Ishikawa (cell line): ENCODE measurements around the gene CFAP61.
A peak's percentile ranks its signal among the peaks of the same experiment; 100 is the strongest.

Experiments
- CEBPB ChIP-seq: IDR thresholded peaks from 2 replicates; pipeline ENCODE4 v1.6.1; 2012
- CREB1 ChIP-seq: IDR thresholded peaks from 2 replicates; pipeline ENCODE4 v1.6.1; 2012; ENCODE audit warnings: low read depth
- EGR1 ChIP-seq: IDR thresholded peaks from 2 replicates; pipeline ENCODE4 v1.6.1; 2012
- EP300 ChIP-seq: IDR thresholded peaks from 2 replicates; pipeline ENCODE4 v1.6.1; 2012; ENCODE audit warnings: borderline replicate concordance
- FOXM1 ChIP-seq: IDR thresholded peaks from 2 replicates; pipeline ENCODE4 v1.6.1; 2012; ENCODE audit warnings: low read depth, borderline replicate concordance
- MAX ChIP-seq: IDR thresholded peaks from 2 replicates; pipeline ENCODE4 v1.6.1; 2012
- NFIC ChIP-seq: IDR thresholded peaks from 2 replicates; pipeline ENCODE4 v1.6.1; 2012
- RAD21 ChIP-seq: IDR thresholded peaks from 2 replicates; pipeline ENCODE4 v1.6.1; 2012; ENCODE audit warnings: low read depth
- REST ChIP-seq: IDR thresholded peaks from 2 replicates; pipeline ENCODE4 v1.6.1; 2012; ENCODE audit warnings: low read depth, mild to moderate bottlenecking
- TAF1 ChIP-seq: IDR thresholded peaks from 2 replicates; pipeline ENCODE4 v1.6.1; 2012; ENCODE audit warnings: low read depth, mild to moderate bottlenecking
- TCF12 ChIP-seq: IDR thresholded peaks from 2 replicates; pipeline ENCODE4 v1.6.1; 2012; ENCODE audit warnings: low read depth
- TEAD4 ChIP-seq: IDR thresholded peaks from 2 replicates; pipeline ENCODE4 v1.6.1; 2012
- USF1 ChIP-seq: IDR thresholded peaks from 2 replicates; pipeline ENCODE4 v1.6.1; 2012
- YY1 ChIP-seq: IDR thresholded peaks from 2 replicates; pipeline ENCODE4 v1.6.1; 2012; ENCODE audit warnings: low read depth
- ZBTB7A ChIP-seq: IDR thresholded peaks from 2 replicates; pipeline ENCODE4 v1.6.1; 2012; ENCODE audit warnings: low read depth

CFAP61 gene

GRCh38 chr20:20406306-20406705, 354.0 kb downstream of the CFAP61 start:
- no peak for TF ChIP-seq USF1
- no peak for TF ChIP-seq TEAD4
- TF ChIP-seq ZBTB7A: no peak
- no peak for TF ChIP-seq TCF12

- TF ChIP-seq RAD21: 0 out of 2 replicates have a peak, but pooled peaks have one; percentile 19
- no peak for TF ChIP-seq MAX
- TF ChIP-seq TCF12: no peak
- no peak for TF ChIP-seq TEAD4
- TF ChIP-seq CEBPB: no peak
Observed at GRCh38 chr20:20407891-20408805, 355.8 kb downstream of the CFAP61 start.

- no peak for TF ChIP-seq ZBTB7A
- no peak for TF ChIP-seq NFIC
- TF ChIP-seq EP300: no peak
- no peak for TF ChIP-seq EGR1
- no peak for TF ChIP-seq TAF1
- no peak for TF ChIP-seq CEBPB
- no peak for TF ChIP-seq MAX
- no peak for TF ChIP-seq YY1
- no peak for TF ChIP-seq TCF12
- no peak for TF ChIP-seq RAD21
- TF ChIP-seq CREB1: no peak
- no peak for TF ChIP-seq FOXM1
- TF ChIP-seq REST: no peak
- TF ChIP-seq TEAD4: no peak
- no peak for TF ChIP-seq USF1
Observed at GRCh38 chr20:20409331-20409730, 357.0 kb downstream of the CFAP61 start.
